ENCODE measurements around the gene SYNCRIP. TPM values are rescaled to one million over a fixed set of nuclear protein-coding genes. Genes with fewer than 3 reads are reported as not detected.
"Not testable (repeated sequence)": the region's sequence is repeated elsewhere in the genome, so short reads cannot be mapped to it uniquely, and the experiment has no call there.

Gene SYNCRIP
- total RNA-seq, 1 donor from 2014 or later, result 88.3 TPM

DNA sequence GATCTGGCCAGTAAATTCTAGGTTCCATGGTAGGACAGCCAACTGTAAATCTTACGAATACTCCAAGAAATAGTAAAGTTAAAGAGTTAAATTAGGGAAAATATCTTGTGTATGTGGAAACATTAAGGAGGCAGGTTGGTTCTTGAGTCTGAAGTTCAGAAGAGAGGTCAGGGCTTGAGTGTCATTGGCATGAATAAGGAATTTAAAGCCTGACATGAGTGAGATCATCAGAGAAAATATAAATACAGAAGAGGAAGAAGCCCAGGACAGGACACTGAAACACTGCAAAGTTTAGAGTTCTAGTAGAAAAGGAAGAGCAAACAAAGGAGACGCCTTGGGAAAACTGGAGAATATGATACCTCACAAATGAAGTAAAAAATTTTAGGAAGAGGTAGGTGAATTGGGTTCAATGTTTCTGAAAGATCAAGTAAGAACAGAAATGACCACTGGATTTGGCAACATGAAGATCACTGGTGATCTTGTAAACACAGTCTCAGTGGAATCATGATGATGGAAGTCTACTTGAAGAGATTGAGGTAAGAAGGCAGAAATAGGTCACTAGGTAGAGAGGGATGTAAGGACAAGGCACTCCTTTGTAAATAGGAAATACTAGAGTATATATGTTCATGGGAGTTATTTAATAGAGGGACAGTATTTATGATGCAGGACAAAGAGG, 41.6 kb upstream of the SYNCRIP start:
- Histone ChIP-seq H3K9me3 (no peaks in the 10 kb centered on the region), H3K27ac (no peak overlapping the region), H3K4me3 (no peak overlapping the region), H3K36me3 (no peaks in the 10 kb centered on the region), H3K27me3 (no peaks in the 10 kb centered on the region), H3K4me1 (peaks cover 5% of the 10 kb centered on the region)
- no peak for ATAC-seq
- TF ChIP-seq, protein P1, sequence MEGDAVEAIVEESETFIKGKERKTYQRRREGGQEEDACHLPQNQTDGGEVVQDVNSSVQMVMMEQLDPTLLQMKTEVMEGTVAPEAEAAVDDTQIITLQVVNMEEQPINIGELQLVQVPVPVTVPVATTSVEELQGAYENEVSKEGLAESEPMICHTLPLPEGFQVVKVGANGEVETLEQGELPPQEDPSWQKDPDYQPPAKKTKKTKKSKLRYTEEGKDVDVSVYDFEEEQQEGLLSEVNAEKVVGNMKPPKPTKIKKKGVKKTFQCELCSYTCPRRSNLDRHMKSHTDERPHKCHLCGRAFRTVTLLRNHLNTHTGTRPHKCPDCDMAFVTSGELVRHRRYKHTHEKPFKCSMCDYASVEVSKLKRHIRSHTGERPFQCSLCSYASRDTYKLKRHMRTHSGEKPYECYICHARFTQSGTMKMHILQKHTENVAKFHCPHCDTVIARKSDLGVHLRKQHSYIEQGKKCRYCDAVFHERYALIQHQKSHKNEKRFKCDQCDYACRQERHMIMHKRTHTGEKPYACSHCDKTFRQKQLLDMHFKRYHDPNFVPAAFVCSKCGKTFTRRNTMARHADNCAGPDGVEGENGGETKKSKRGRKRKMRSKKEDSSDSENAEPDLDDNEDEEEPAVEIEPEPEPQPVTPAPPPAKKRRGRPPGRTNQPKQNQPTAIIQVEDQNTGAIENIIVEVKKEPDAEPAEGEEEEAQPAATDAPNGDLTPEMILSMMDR (IDR thresholded peaks at IDR 0.05), result no peak
- no peak for DNase-seq
- intact Hi-C loops (cut with DNase I), result no loop called here

- H3K4me3 ChIP-seq; DNase-seq; ATAC-seq; H3K9me3 ChIP-seq; H3K4me1 ChIP-seq; intact Hi-C loops (cut with DNase I); H3K27ac ChIP-seq; H3K36me3 ChIP-seq; H3K27me3 ChIP-seq: not testable (repeated sequence)
Measured at GRCh38 chr6:85681899-85682298, 39.2 kb upstream of the SYNCRIP start.

GRCh38 chr6:85680388-85680787, 37.7 kb upstream of the SYNCRIP start:
- Histone ChIP-seq H3K4me3 (no peak overlapping the region), H3K36me3 (no peaks in the 10 kb centered on the region), H3K4me1 (peaks cover 17% of the 10 kb centered on the region), H3K27ac (no peak overlapping the region), H3K9me3 (no peaks in the 10 kb centered on the region), H3K27me3 (no peaks in the 10 kb centered on the region)
- DNase-seq (no peak), ATAC-seq (no peak)
- intact Hi-C loops (cut with DNase I), result no loop called here
- TF ChIP-seq, protein P1 (IDR thresholded peaks at IDR 0.05), result no peak

DNA sequence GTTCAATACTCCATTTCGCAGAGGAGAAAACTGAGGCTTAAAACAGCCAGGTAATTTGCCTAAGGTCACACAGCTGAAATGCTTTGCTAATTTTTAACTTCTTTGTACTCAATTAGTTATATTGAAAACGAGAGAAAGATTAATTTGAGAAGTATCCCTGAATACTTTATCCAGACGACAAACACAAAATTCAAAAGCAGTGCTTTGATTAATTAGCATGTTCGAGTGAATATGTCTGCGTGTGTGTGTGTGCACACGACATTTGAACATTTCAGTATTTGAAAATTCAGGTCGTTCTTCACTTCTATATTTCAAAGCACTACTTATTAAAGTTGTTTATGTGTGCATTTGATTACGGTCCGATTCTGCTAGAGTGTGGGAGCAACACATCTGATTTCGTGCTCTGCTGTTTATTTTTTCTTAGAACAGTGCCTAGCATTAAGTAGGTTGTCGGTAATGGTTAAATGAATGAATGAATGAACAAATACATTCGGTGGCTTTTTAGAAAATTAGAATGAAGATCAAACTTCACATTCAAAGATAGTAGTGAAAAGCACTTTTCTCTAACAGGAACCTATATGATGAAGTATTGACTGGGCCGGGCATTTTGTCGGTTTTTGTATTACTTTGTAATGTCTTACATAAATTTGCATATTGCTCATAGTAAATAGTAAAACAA, 36.9 kb upstream of the SYNCRIP start:
- TF ChIP-seq, protein P1 (IDR thresholded peaks at IDR 0.05), result no peak
- ATAC-seq (no peak), DNase-seq (no peak)
- intact Hi-C loops (cut with DNase I), result no loop called here
- Histone ChIP-seq H3K27ac (peak overlapping the region; percentile 76), H3K4me1 (peaks cover 25% of the 10 kb centered on the region), H3K36me3 (peaks cover 6% of the 10 kb centered on the region), H3K9me3 (no peaks in the 10 kb centered on the region), H3K4me3 (peak overlapping the region; percentile 91), H3K27me3 (no peaks in the 10 kb centered on the region)

- H3K4me3 ChIP-seq, result peak overlapping the region; percentile 91
- TF ChIP-seq, protein P1 (IDR thresholded peaks at IDR 0.05), result no peak
- DNase-seq, result peak; percentile 99
- H3K27ac ChIP-seq, result peak overlapping the region; percentile 96
- no peaks in the 10 kb centered on the region for H3K27me3 ChIP-seq
- peaks cover 10% of the 10 kb centered on the region for H3K36me3 ChIP-seq
- H3K4me1 ChIP-seq, result peaks cover 28% of the 10 kb centered on the region
- intact Hi-C loops (cut with DNase I), result no loop called here
- H3K9me3 ChIP-seq, result no peaks in the 10 kb centered on the region
- peak; percentile 99 for ATAC-seq
Measured at GRCh38 chr6:85678602-85679444, 36.1 kb upstream of the SYNCRIP start.
